HL-60/S4 treated with retinoic acid at 250 ng/mL for 4 days and 3 days (cell line): Measurements from ENCODE around the gene DHX9.
"Not testable (repeated sequence)": the region's sequence is repeated elsewhere in the genome, so short reads cannot be mapped to it uniquely, and the experiment has no call there.

Experiments used
- in situ Hi-C: fragments of 300-500 bp; cut with MboI; formaldehyde crosslinking; loops from 2 replicates; pipeline ENCODE4 v1.7.0; 2022; ENCODE audit warnings: low sequenced_read_pairs

DHX9 gene

GRCh38 chr1:182888736-182889531, 49.8 kb downstream of the DHX9 start:
- in situ Hi-C loops, result no loop called here

GRCh38 chr1:182889997-182890396, 50.9 kb downstream of the DHX9 start:
- in situ Hi-C loops, result no loop called here

GRCh38 chr1:182890927-182891610, 51.9 kb downstream of the DHX9 start:
- in situ Hi-C loops, result no loop called here

GRCh38 chr1:182897696-182898095, 58.5 kb downstream of the DHX9 start:
- in situ Hi-C loops, result no loop called here

- in situ Hi-C loops, result not testable (repeated sequence)
Measured at GRCh38 chr1:182901946-182902345, 62.8 kb downstream of the DHX9 start.

GRCh38 chr1:182905321-182905720, 66.2 kb downstream of the DHX9 start:
- in situ Hi-C loops, result no loop called here

GRCh38 chr1:182909578-182909977, 70.4 kb downstream of the DHX9 start:
- in situ Hi-C loops, result no loop called here

GRCh38 chr1:182910143-182910542, 71.0 kb downstream of the DHX9 start:
- in situ Hi-C loops, result no loop called here

GRCh38 chr1:182913401-182913800, 74.3 kb downstream of the DHX9 start:
- in situ Hi-C loops, result no loop called here

- in situ Hi-C loops, result no loop called here
Measured at GRCh38 chr1:182917378-182917777, 78.2 kb downstream of the DHX9 start.

GRCh38 chr1:182925661-182926060, 86.5 kb downstream of the DHX9 start:
- in situ Hi-C loops, result no loop called here

- in situ Hi-C loops, result no loop called here
Measured at GRCh38 chr1:182927693-182928433, 88.7 kb downstream of the DHX9 start.

- in situ Hi-C loops, result no loop called here
Measured at GRCh38 chr1:182930985-182931384, 91.8 kb downstream of the DHX9 start.

- in situ Hi-C loops, result no loop called here
Measured at GRCh38 chr1:182935716-182936115, 96.6 kb downstream of the DHX9 start.
